T47D (cell line): ENCODE data around the gene RPUSD4.

ENCODE experiments used
- DNase-seq, 2 experiments: peaks; one replicate each; pipeline versions ENCODE4 v3.0.0 to v3.0.0-alpha.2; 2011 to 2012; ENCODE audit warnings: low read depth in 1 of 2, low spot score in 1 of 2
- JUND ChIP-seq: IDR thresholded peaks from 2 replicates; pipeline ENCODE4 v1.6.1; 2012; ENCODE audit warnings: low read depth
- in situ Hi-C: cut with HindIII; loops from 2 replicates; pipeline ENCODE4 v1.10.0; 2016; ENCODE audit warnings: low sequenced_read_pairs, low pct_unique_long_range_greater_than_20kb

The RPUSD4 gene

GRCh38 chr11:126202646-126203359 lies 8.6 kb downstream of the RPUSD4 start:
- in situ Hi-C loops, result no loop called here
- no peak for DNase-seq
- TF ChIP-seq JUND, result no peak

- TF ChIP-seq JUND, result no peak
- in situ Hi-C loops, result loop anchor here (25.0 kb wide), 1 partner anchor 286 kb away; the partner anchor contains the start of genes DDX25 and PUS3
- no peak for DNase-seq
These were observed 12.8 kb downstream of the RPUSD4 start for GRCh38 chr11:126198648-126199047.

- TF ChIP-seq JUND, result no peak
- in situ Hi-C loops, result loop anchor here (25.0 kb wide), 1 partner anchor 285 kb away; the partner anchor contains the start of genes DDX25 and PUS3
These were observed 14.0 kb downstream of the RPUSD4 start for GRCh38 chr11:126197277-126197939.

GRCh38 chr11:126195119-126195518 lies 16.3 kb downstream of the RPUSD4 start:
- in situ Hi-C loops, result loop anchor here (25.0 kb wide), 1 partner anchor 283 kb away; the partner anchor contains the start of genes DDX25 and PUS3
- no peak for TF ChIP-seq JUND
- DNase-seq, result no peak

More at GRCh38 chr11:126197277-126197939, 14.0 kb downstream of the RPUSD4 start:
- no peak for DNase-seq

- in situ Hi-C loops, result loop anchor here (25.0 kb wide), 1 partner anchor 282 kb away; the partner anchor contains the start of genes DDX25 and PUS3
- DNase-seq, result peak; percentile 74 to 84
- TF ChIP-seq JUND, result no peak
These were observed 17.3 kb downstream of the RPUSD4 start for GRCh38 chr11:126194121-126194543.

- TF ChIP-seq JUND, result no peak
- no peak for DNase-seq
- in situ Hi-C loops, result loop anchor here (25.0 kb wide), 1 partner anchor 281 kb away; the partner anchor contains the start of genes DDX25 and PUS3
These were observed 18.4 kb downstream of the RPUSD4 start for GRCh38 chr11:126193038-126193478.

- no peak for DNase-seq
- in situ Hi-C loops, result loop anchor here (25.0 kb wide), 1 partner anchor 280 kb away; the partner anchor contains the start of genes DDX25 and PUS3
- TF ChIP-seq JUND, result no peak
These were observed 19.1 kb downstream of the RPUSD4 start for GRCh38 chr11:126192361-126192760.

- DNase-seq, result no peak
- no peak for TF ChIP-seq JUND
- in situ Hi-C loops, result loop anchor here (25.0 kb wide), 1 partner anchor 279 kb away; the partner anchor contains the start of genes DDX25 and PUS3
These were observed 19.9 kb downstream of the RPUSD4 start for GRCh38 chr11:126191379-126192073.

- in situ Hi-C loops, result loop anchor here (25.0 kb wide), 1 partner anchor 278 kb away; the partner anchor contains the start of genes DDX25 and PUS3
- peak in 1 of 2 experiments; percentile 69 for DNase-seq
- no peak for TF ChIP-seq JUND
These were observed 20.7 kb downstream of the RPUSD4 start for GRCh38 chr11:126190792-126191191.

GRCh38 chr11:126189109-126189929 lies 22.1 kb downstream of the RPUSD4 start:
- no peak for DNase-seq
- in situ Hi-C loops, result loop anchor here (25.0 kb wide), 1 partner anchor 277 kb away; the partner anchor contains the start of genes DDX25 and PUS3
- TF ChIP-seq JUND, result no peak
